OCI-LY3 (cell line): ENCODE data around the gene RPS3.

Experiments
- CTCF ChIP-seq: fragments of 200-600, 300-600 bp; sonication (generic); IDR thresholded peaks from 2 replicates; pipeline ENCODE4 v1.5.1; 2014; ENCODE audit warnings: antibody characterized with exemption, low read length, low read depth
- EZH2phosphoT487 ChIP-seq: fragments of 200-600 bp; shearing (Covaris generic); IDR thresholded peaks from 2 replicates; pipeline ENCODE4 v1.6.1; 2018; ENCODE audit warnings: antibody characterized with exemption, mixed run types, low read depth

GRCh38 chr11:75450236-75450635 is 50.9 kb downstream of the RPS3 start:
- TF ChIP-seq CTCF, result no peak
- no peak for TF ChIP-seq EZH2phosphoT487
